ENCODE data around the gene BTN3A1.

The BTN3A1 gene

GRCh38 chr6:26388441-26388840 is 13.6 kb upstream of the BTN3A1 start:
- no peaks in the 10 kb centered on the region for H3K9me3 ChIP-seq (ENCODE audit: control insufficient read depth in 2 of 2, low read length in 2 of 2)
- H3K4me1 ChIP-seq (ENCODE audit: control insufficient read depth in 2 of 2, insufficient read depth in 2 of 2, low read length in 2 of 2) = peaks cover 3 to 7% of the 10 kb centered on the region in 2 donors
- H3K9ac ChIP-seq (ENCODE audit: low read depth in 1 of 2, low read length in 2 of 2) = no peak overlapping the region
- H3K4me3 ChIP-seq (ENCODE audit: low read length in 2 of 2) = no peak overlapping the region
- no peak overlapping the region for H3K27ac ChIP-seq (ENCODE audit: low read depth in 2 of 2, low read length in 2 of 2)
- peaks cover 8% of the 10 kb centered on the region in 2 donors for H3K36me3 ChIP-seq (ENCODE audit: control insufficient read depth in 2 of 2, insufficient read depth in 2 of 2, low read length in 2 of 2)
- no peaks in the 10 kb centered on the region for H3K27me3 ChIP-seq (ENCODE audit: control insufficient read depth in 2 of 2, insufficient read depth in 2 of 2, low read length in 2 of 2)

- Histone ChIP-seq H3K9me3 (ENCODE audit: control insufficient read depth in 2 of 2, low read length in 2 of 2) (no peaks in the 10 kb centered on the region), H3K4me1 (ENCODE audit: control insufficient read depth in 2 of 2, insufficient read depth in 2 of 2, low read length in 2 of 2) (peaks cover 0 to 3% of the 10 kb centered on the region in 2 donors), H3K4me3 (ENCODE audit: low read length in 2 of 2) (no peak overlapping the region), H3K9ac (ENCODE audit: low read depth in 1 of 2, low read length in 2 of 2) (no peak overlapping the region), H3K27me3 (ENCODE audit: control insufficient read depth in 2 of 2, insufficient read depth in 2 of 2, low read length in 2 of 2) (no peaks in the 10 kb centered on the region), H3K27ac (ENCODE audit: low read depth in 2 of 2, low read length in 2 of 2) (no peak overlapping the region), H3K36me3 (ENCODE audit: control insufficient read depth in 2 of 2, insufficient read depth in 2 of 2, low read length in 2 of 2) (peaks cover 8% of the 10 kb centered on the region in 2 donors)
Measured at GRCh38 chr6:26389349-26389894, 12.7 kb upstream of the BTN3A1 start.

GRCh38 chr6:26390531-26390930 is 11.5 kb upstream of the BTN3A1 start:
- Histone ChIP-seq H3K4me1 (ENCODE audit: control insufficient read depth in 2 of 2, insufficient read depth in 2 of 2, low read length in 2 of 2) (peaks cover 0 to 3% of the 10 kb centered on the region in 2 donors), H3K27me3 (ENCODE audit: control insufficient read depth in 2 of 2, insufficient read depth in 2 of 2, low read length in 2 of 2) (no peaks in the 10 kb centered on the region), H3K4me3 (ENCODE audit: low read length in 2 of 2) (no peak overlapping the region), H3K9me3 (ENCODE audit: control insufficient read depth in 2 of 2, low read length in 2 of 2) (no peaks in the 10 kb centered on the region), H3K27ac (ENCODE audit: low read depth in 2 of 2, low read length in 2 of 2) (no peak overlapping the region), H3K36me3 (ENCODE audit: control insufficient read depth in 2 of 2, insufficient read depth in 2 of 2, low read length in 2 of 2) (peaks cover 8% of the 10 kb centered on the region in 2 donors), H3K9ac (ENCODE audit: low read depth in 1 of 2, low read length in 2 of 2) (no peak overlapping the region)

- Histone ChIP-seq H3K4me3 (ENCODE audit: low read length in 2 of 2) (no peak overlapping the region), H3K9ac (ENCODE audit: low read depth in 1 of 2, low read length in 2 of 2) (no peak overlapping the region), H3K4me1 (ENCODE audit: control insufficient read depth in 2 of 2, insufficient read depth in 2 of 2, low read length in 2 of 2) (no peaks in the 10 kb centered on the region), H3K36me3 (ENCODE audit: control insufficient read depth in 2 of 2, insufficient read depth in 2 of 2, low read length in 2 of 2) (peaks cover 8% of the 10 kb centered on the region in 2 donors), H3K27ac (ENCODE audit: low read depth in 2 of 2, low read length in 2 of 2) (no peak overlapping the region), H3K27me3 (ENCODE audit: control insufficient read depth in 2 of 2, insufficient read depth in 2 of 2, low read length in 2 of 2) (no peaks in the 10 kb centered on the region), H3K9me3 (ENCODE audit: control insufficient read depth in 2 of 2, low read length in 2 of 2) (no peaks in the 10 kb centered on the region)
Measured at GRCh38 chr6:26392932-26393636, 9.0 kb upstream of the BTN3A1 start.

- Histone ChIP-seq H3K27me3 (ENCODE audit: control insufficient read depth in 2 of 2, insufficient read depth in 2 of 2, low read length in 2 of 2) (no peaks in the 10 kb centered on the region), H3K4me1 (ENCODE audit: control insufficient read depth in 2 of 2, insufficient read depth in 2 of 2, low read length in 2 of 2) (no peaks in the 10 kb centered on the region), H3K9me3 (ENCODE audit: control insufficient read depth in 2 of 2, low read length in 2 of 2) (no peaks in the 10 kb centered on the region), H3K4me3 (ENCODE audit: low read length in 2 of 2) (no peak overlapping the region), H3K36me3 (ENCODE audit: control insufficient read depth in 2 of 2, insufficient read depth in 2 of 2, low read length in 2 of 2) (peaks cover 8% of the 10 kb centered on the region in 2 donors), H3K27ac (ENCODE audit: low read depth in 2 of 2, low read length in 2 of 2) (no peak overlapping the region), H3K9ac (ENCODE audit: low read depth in 1 of 2, low read length in 2 of 2) (no peak overlapping the region)
Measured at GRCh38 chr6:26394289-26394688, 7.8 kb upstream of the BTN3A1 start.

- no peaks in the 10 kb centered on the region for H3K36me3 ChIP-seq (ENCODE audit: control insufficient read depth in 2 of 2, insufficient read depth in 2 of 2, low read length in 2 of 2)
Measured at GRCh38 chr6:26398555-26398954, 3.5 kb upstream of the BTN3A1 start.

GRCh38 chr6:26400626-26401025 is 1.4 kb upstream of the BTN3A1 start:
- H3K9ac ChIP-seq (ENCODE audit: low read depth in 1 of 2, low read length in 2 of 2) = no peak overlapping the region
- no peak overlapping the region for H3K4me3 ChIP-seq (ENCODE audit: low read length in 2 of 2)
- H3K27ac ChIP-seq (ENCODE audit: low read depth in 2 of 2, low read length in 2 of 2) = no peak overlapping the region
- H3K9me3 ChIP-seq (ENCODE audit: control insufficient read depth in 2 of 2, low read length in 2 of 2) = no peaks in the 10 kb centered on the region
- H3K27me3 ChIP-seq (ENCODE audit: control insufficient read depth in 2 of 2, insufficient read depth in 2 of 2, low read length in 2 of 2) = no peaks in the 10 kb centered on the region
- peaks cover 3 to 8% of the 10 kb centered on the region in 2 donors for H3K36me3 ChIP-seq (ENCODE audit: control insufficient read depth in 2 of 2, insufficient read depth in 2 of 2, low read length in 2 of 2)
- H3K4me1 ChIP-seq (ENCODE audit: control insufficient read depth in 2 of 2, insufficient read depth in 2 of 2, low read length in 2 of 2) = peaks cover 5 to 13% of the 10 kb centered on the region in 2 donors

More at GRCh38 chr6:26398555-26398954, 3.5 kb upstream of the BTN3A1 start:
- no peak overlapping the region for H3K4me3 ChIP-seq (ENCODE audit: low read length in 2 of 2)
- no peak overlapping the region for H3K27ac ChIP-seq (ENCODE audit: low read depth in 2 of 2, low read length in 2 of 2)
- H3K9ac ChIP-seq (ENCODE audit: low read depth in 1 of 2, low read length in 2 of 2) = no peak overlapping the region
- H3K4me1 ChIP-seq (ENCODE audit: control insufficient read depth in 2 of 2, insufficient read depth in 2 of 2, low read length in 2 of 2) = peaks cover 5 to 6% of the 10 kb centered on the region in 2 donors
- no peaks in the 10 kb centered on the region for H3K9me3 ChIP-seq (ENCODE audit: control insufficient read depth in 2 of 2, low read length in 2 of 2)
- no peaks in the 10 kb centered on the region for H3K27me3 ChIP-seq (ENCODE audit: control insufficient read depth in 2 of 2, insufficient read depth in 2 of 2, low read length in 2 of 2)

GRCh38 chr6:26401389-26401986 is 587 bp upstream of the BTN3A1 start:
- H3K27ac ChIP-seq (ENCODE audit: low read depth in 2 of 2, low read length in 2 of 2) = peak overlapping the region; percentile 67 to 93
- no peaks in the 10 kb centered on the region for H3K9me3 ChIP-seq (ENCODE audit: control insufficient read depth in 2 of 2, low read length in 2 of 2)
- H3K27me3 ChIP-seq (ENCODE audit: control insufficient read depth in 2 of 2, insufficient read depth in 2 of 2, low read length in 2 of 2) = no peaks in the 10 kb centered on the region
- peak overlapping the region; percentile 91 to 96 for H3K4me3 ChIP-seq (ENCODE audit: low read length in 2 of 2)
- H3K36me3 ChIP-seq (ENCODE audit: control insufficient read depth in 2 of 2, insufficient read depth in 2 of 2, low read length in 2 of 2) = peaks cover 4 to 12% of the 10 kb centered on the region in 2 donors
- H3K9ac ChIP-seq (ENCODE audit: low read depth in 1 of 2, low read length in 2 of 2) = peak overlapping the region; percentile 42 to 88
- peaks cover 5 to 13% of the 10 kb centered on the region in 2 donors for H3K4me1 ChIP-seq (ENCODE audit: control insufficient read depth in 2 of 2, insufficient read depth in 2 of 2, low read length in 2 of 2)

GRCh38 chr6:26403893-26404292 is 1.8 kb downstream of the BTN3A1 start:
- Histone ChIP-seq H3K27ac (ENCODE audit: low read depth in 2 of 2, low read length in 2 of 2) (no peak overlapping the region), H3K4me3 (ENCODE audit: low read length in 2 of 2) (peak overlapping the region in 1 of 2 donors; percentile 96), H3K4me1 (ENCODE audit: control insufficient read depth in 2 of 2, insufficient read depth in 2 of 2, low read length in 2 of 2) (peaks cover 5 to 13% of the 10 kb centered on the region in 2 donors), H3K27me3 (ENCODE audit: control insufficient read depth in 2 of 2, insufficient read depth in 2 of 2, low read length in 2 of 2) (no peaks in the 10 kb centered on the region), H3K36me3 (ENCODE audit: control insufficient read depth in 2 of 2, insufficient read depth in 2 of 2, low read length in 2 of 2) (peaks cover 18 to 34% of the 10 kb centered on the region in 2 donors), H3K9ac (ENCODE audit: low read depth in 1 of 2, low read length in 2 of 2) (no peak overlapping the region), H3K9me3 (ENCODE audit: control insufficient read depth in 2 of 2, low read length in 2 of 2) (no peaks in the 10 kb centered on the region)

GRCh38 chr6:26404546-26404945 is 2.5 kb downstream of the BTN3A1 start:
- Histone ChIP-seq H3K27ac (ENCODE audit: low read depth in 2 of 2, low read length in 2 of 2) (no peak overlapping the region), H3K36me3 (ENCODE audit: control insufficient read depth in 2 of 2, insufficient read depth in 2 of 2, low read length in 2 of 2) (peaks cover 23 to 36% of the 10 kb centered on the region in 2 donors), H3K9ac (ENCODE audit: low read depth in 1 of 2, low read length in 2 of 2) (no peak overlapping the region), H3K4me3 (ENCODE audit: low read length in 2 of 2) (peak overlapping the region in 1 of 2 donors; percentile 96), H3K4me1 (ENCODE audit: control insufficient read depth in 2 of 2, insufficient read depth in 2 of 2, low read length in 2 of 2) (peaks cover 5 to 13% of the 10 kb centered on the region in 2 donors), H3K27me3 (ENCODE audit: control insufficient read depth in 2 of 2, insufficient read depth in 2 of 2, low read length in 2 of 2) (no peaks in the 10 kb centered on the region), H3K9me3 (ENCODE audit: control insufficient read depth in 2 of 2, low read length in 2 of 2) (no peaks in the 10 kb centered on the region)

Data from mucosa of rectum (tissue), 2 donors.